HepG2 (cell line): ENCODE results near the gene ZSWIM8. TPM values are rescaled to one million over a fixed set of nuclear protein-coding genes. Genes with fewer than 3 reads are reported as not detected.

ENCODE experiments used
- ATAC-seq: fragments of 200-7000 bp; cut with Tn5 transposase; 3 replicates; pipeline ENCODE4 v1.9.1; 2020; ENCODE audit warnings: mild to moderate bottlenecking, moderate library complexity
- BruUV-seq: library from RNA; stranded (reverse); fragments of 400-500 nt; replicated peaks from 2 replicates; lab custom pipeline; 2021; lab: Mats Ljungman, UMichigan
- CTCF ChIA-PET: fragments of 300-600 bp; formaldehyde crosslinking; extraction: SDS; loops from one replicate; lab custom pipeline; 2021; ENCODE audit warnings: low total read pairs, inconsistent platforms, low intra/inter-chr PET ratio; lab: Yijun Ruan, JAX
- POLR2A ChIA-PET: fragments of 350-600 bp; sonication (Branson Sonifier 250); formaldehyde crosslinking; loops from one replicate; lab custom pipeline; 2020; ENCODE audit warnings: antibody characterized with exemption, inconsistent platforms; lab: Yijun Ruan, JAX
- DNase-seq: peaks from one replicate; pipeline ENCODE4 v3.0.0-alpha.2; 2015; ENCODE audit warnings: low spot score
- FAIRE-seq: peaks from 3 replicates; lab custom pipeline; 2011; peaks lifted over from hg19 to GRCh38; lab: Jason Lieb, UNC
- H2AFZ ChIP-seq: one replicate; pipeline ENCODE4 v1.6.1; 2011; ENCODE audit warnings: low read length, inconsistent platforms
- H3K27ac ChIP-seq: fragments of 300-600 bp; 3 replicates; pipeline ENCODE4 v1.8.0; 2011; ENCODE audit warnings: mixed run types, mild to moderate bottlenecking, mixed read lengths, low read length, inconsistent platforms; ENCODE audit not compliant: insufficient read depth; ENCODE audit errors: extremely low read length
- H3K27me3 ChIP-seq, 2 experiments: fragments of 200-600 bp in 1 of 2; 2 replicates in 1 of 2; 3 replicates in 1 of 2; pipeline versions ENCODE4 v1.6.0 to v1.8.0; 2011; ENCODE audit warnings: low read length in 2 of 2, mild to moderate bottlenecking in 2 of 2, moderate library complexity in 2 of 2, inconsistent platforms in 1 of 2; ENCODE audit not compliant: insufficient read depth in 2 of 2, control insufficient read depth in 1 of 2
- H3K36me3 ChIP-seq, 2 experiments: fragments of 200-600 bp in 1 of 2; replicated peaks in 1 of 2; 2 replicates in 1 of 2; 3 replicates in 1 of 2; pipeline versions ENCODE4 v1.5.1 to v1.8.0; 2011; ENCODE audit warnings: low read length in 2 of 2, inconsistent platforms in 1 of 2; ENCODE audit not compliant: insufficient read depth in 2 of 2, control insufficient read depth in 1 of 2
- H3K4me1 ChIP-seq: 2 replicates; pipeline ENCODE4 v1.5.1; 2012; ENCODE audit warnings: low read length, inconsistent platforms; ENCODE audit not compliant: insufficient read depth
- H3K4me2 ChIP-seq: 2 replicates; pipeline ENCODE4 v1.6.0; 2011; ENCODE audit warnings: low read depth, low read length, inconsistent platforms
- H3K4me3 ChIP-seq, 3 experiments: fragments of 200-600 bp in 1 of 3; sonication (generic), shearing (Covaris generic) in 1 of 3; replicated peaks in 1 of 3; 2 replicates each; pipeline ENCODE4 v1.5.1; 2011 to 2016; ENCODE audit warnings: low read length in 3 of 3, inconsistent platforms in 2 of 3, low read depth in 2 of 3, mild to moderate bottlenecking in 2 of 3, control low read depth in 1 of 3, mixed read lengths in 1 of 3; ENCODE audit not compliant: insufficient read depth in 1 of 3
- H3K79me2 ChIP-seq: one replicate; pipeline ENCODE4 v1.6.1; 2011; ENCODE audit warnings: low read length, inconsistent platforms; ENCODE audit not compliant: insufficient read depth
- H3K9ac ChIP-seq: 2 replicates; pipeline ENCODE4 v1.6.0; 2011; ENCODE audit warnings: mild to moderate bottlenecking, low read depth, low read length, inconsistent platforms; ENCODE audit not compliant: insufficient read depth
- H3K9me3 ChIP-seq: 2 replicates; pipeline ENCODE4 v1.5.1; 2012; ENCODE audit warnings: mild to moderate bottlenecking, low read length
- H4K20me1 ChIP-seq: 2 replicates; pipeline ENCODE4 v1.6.0; 2011; ENCODE audit warnings: inconsistent platforms, mild to moderate bottlenecking, low read length, moderate library complexity; ENCODE audit not compliant: insufficient read depth
- ELK4 ChIP-seq: sonication (generic); formaldehyde crosslinking; IDR thresholded peaks from 2 replicates; pipeline ENCODE4 v1.9.0; 2021; ENCODE audit warnings: missing genetic modification reagents, borderline replicate concordance
- IRF2 ChIP-seq: IDR thresholded peaks from 2 replicates; pipeline ENCODE4 v1.6.1; 2018; ENCODE audit warnings: missing genetic modification reagents, missing compliant biosample characterization
- KAT2B ChIP-seq: fragments of 150-350 bp; IDR thresholded peaks from 2 replicates; pipeline ENCODE4 v1.6.1; 2014; ENCODE audit warnings: low read depth, low read length, borderline replicate concordance
- POLR2G ChIP-seq: fragments of 200-400 bp; formaldehyde crosslinking; IDR thresholded peaks from 2 replicates; pipeline ENCODE4 v1.6.1; 2018; ENCODE audit warnings: mild to moderate bottlenecking, low read depth, low read length, moderate library complexity
- ZNF780A ChIP-seq: sonication (generic); formaldehyde crosslinking; IDR thresholded peaks from 2 replicates; pipeline ENCODE4 v1.8.0; 2022; ENCODE audit warnings: mild to moderate bottlenecking, missing genetic modification reagents, moderate library complexity
- WGBS: methylation state at CpG from one replicate; pipeline ENCODE4 v1.1.6; 2017; ENCODE audit warnings: low lambda C conversion rate; 5-methylcytosine and 5-hydroxymethylcytosine counted together
- in situ Hi-C: cut with HindIII; loops from 2 replicates; pipeline ENCODE4 v1.10.0; 2017; ENCODE audit warnings: low pct_unique_long_range_greater_than_20kb; ENCODE audit not compliant: extremely low pct_ligation_motif_present
- intact Hi-C: fragments of 100-400 bp; cut with micrococcal nuclease; formaldehyde crosslinking; loops from one replicate; pipeline ENCODE4 v1.10.0; 2022; ENCODE audit not compliant: unreplicated experiment
- polyA plus RNA-seq, 8 experiments: library from polyadenylated mRNA; depleted of rRNA in 3 of 8; stranded (reverse) in 7 of 8; unstranded in 1 of 8; fragments of >200 nt; fragmentation: Illumina TruSeq in 4 of 8; extraction: Trizol in 4 of 8; gene quantifications; 2 replicates each; pipeline versions ENCODE4 v1.2.1 to v1.2.3, GENCODE V29; 2011 to 2016; ENCODE audit warnings: low read depth in 4 of 8, missing spikeins in 1 of 8, mixed read lengths in 1 of 8; ENCODE audit not compliant: insufficient read depth in 1 of 8
- total RNA-seq, 5 experiments: library from RNA; depleted of rRNA; stranded (reverse); fragments of >200 nt; fragmentation: Illumina TruSeq; extraction: Trizol; gene quantifications; 2 replicates each; pipeline ENCODE4 v1.2.3, GENCODE V29; 2016; ENCODE audit warnings: low read depth in 1 of 5

The ZSWIM8 gene
- total and polyA plus RNA-seq, 2 of the 13 experiments (the other 11 are each of a cell fraction or from before 2014, with no cell fraction given), result 39.9 to 98.2 TPM

- no peak for TF ChIP-seq ELK4 (CRISPR knock-in tag)
- no peak for TF ChIP-seq ZNF780A (CRISPR knock-in tag)
- TF ChIP-seq IRF2 (CRISPR knock-in tag), result no peak
- TF ChIP-seq KAT2B, result no peak
These were observed 31.7 kb downstream of the ZSWIM8 start (continued) for GRCh38 chr10:73816917-73817729.

DNA sequence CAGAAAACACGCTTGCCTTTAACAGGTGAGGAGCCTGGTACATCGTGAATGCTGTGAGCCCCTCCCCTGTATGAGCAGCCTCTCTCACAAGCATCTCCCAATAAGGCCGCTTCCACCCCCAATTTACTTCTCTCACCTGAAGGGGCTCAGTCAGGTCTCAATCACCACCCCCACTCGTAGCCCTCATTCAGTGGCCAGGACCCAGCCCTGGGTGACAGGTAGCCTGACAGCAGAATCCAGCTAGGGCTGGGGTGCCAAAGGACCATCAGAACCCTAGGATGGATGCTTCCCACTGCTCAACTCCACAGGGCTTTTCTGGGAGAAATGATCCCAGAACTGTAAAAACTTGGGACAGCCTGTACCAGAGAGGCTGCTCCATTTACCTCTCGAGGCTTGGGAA, 32.4 kb downstream of the ZSWIM8 start:
- no peak for DNase-seq
- TF ChIP-seq POLR2G, result no peak
- TF ChIP-seq, all 625 proteins: peak for 0

More for the DNA sequence above, 32.4 kb downstream of the ZSWIM8 start:
- Histone ChIP-seq H3K9ac (no peak overlapping the region), H3K79me2 (no peaks in the 10 kb centered on the region), H3K4me1 (no peaks in the 10 kb centered on the region), H3K4me2 (no peak overlapping the region), H3K9me3 (no peaks in the 10 kb centered on the region), H2AFZ (no peak overlapping the region), H3K36me3 (peaks cover 0 to 35% of the 10 kb centered on the region in 2 experiments), H4K20me1 (no peaks in the 10 kb centered on the region), H3K27me3 (no peaks in the 10 kb centered on the region), H3K27ac (no peak overlapping the region), H3K4me3 (no peak overlapping the region)
- BruUV-seq, result no TSS peak
- FAIRE-seq, result no peak
- 91% methylated on average over 5 of the region's 5 CpGs for WGBS
- intact Hi-C loops, result no loop called here
- ChIA-PET POLR2A (interaction anchor here (1.6 kb wide), 2 partner anchors 22 to 56 kb away, joined by 3 to 8 read pairs; partner anchors contain the start of gene CAMK2G), CTCF (no interaction called here)
- in situ Hi-C loops, result no loop called here
- ATAC-seq, result no peak
